Epithelial cell of esophagus (primary cell): ENCODE results near the gene ZNF48.
"Not testable (repeated sequence)": the region's sequence is repeated elsewhere in the genome, so short reads cannot be mapped to it uniquely, and the experiment has no call there.

Experiments
- DNase-seq: peaks from one replicate; pipeline ENCODE4 v3.0.0; 2010; ENCODE audit warnings: low read depth
- H3K4me3 ChIP-seq: 2 replicates; pipeline ENCODE4 v1.5.1; 2011; ENCODE audit warnings: mild to moderate bottlenecking, low read length, control low read depth
- CTCF ChIP-seq: IDR thresholded peaks from 2 replicates; pipeline ENCODE4 v1.5.1; 2011; ENCODE audit warnings: low read depth, mild to moderate bottlenecking, low read length, control low read depth, inconsistent platforms; ENCODE audit not compliant: insufficient read depth; ENCODE audit errors: missing control alignments

Gene ZNF48

GRCh38 chr16:30394592-30395154, 547 bp upstream of the ZNF48 start:
- DNase-seq, result no peak
- peak overlapping the region; percentile 67 for H3K4me3 ChIP-seq
- no peak for TF ChIP-seq CTCF

GRCh38 chr16:30395992-30396585, 869 bp downstream of the ZNF48 start:
- no peak for TF ChIP-seq CTCF
- peak overlapping the region; percentile 67 for H3K4me3 ChIP-seq
- DNase-seq, result no peak

- not testable (repeated sequence) for DNase-seq
- peak overlapping the region; percentile 67 for H3K4me3 ChIP-seq
Measured at GRCh38 chr16:30396627-30397026, 1.4 kb downstream of the ZNF48 start.

- TF ChIP-seq CTCF, result no peak
- no peak for DNase-seq
Measured at GRCh38 chr16:30397056-30397455, 1.8 kb downstream of the ZNF48 start.

GRCh38 chr16:30397776-30398660, 2.8 kb downstream of the ZNF48 start:
- DNase-seq, result no peak
- no peak for TF ChIP-seq CTCF
- no peak overlapping the region for H3K4me3 ChIP-seq

More at GRCh38 chr16:30397056-30397455, 1.8 kb downstream of the ZNF48 start:
- H3K4me3 ChIP-seq, result no peak overlapping the region

GRCh38 chr16:30398661-30399434, 3.6 kb downstream of the ZNF48 start:
- no peak overlapping the region for H3K4me3 ChIP-seq
- no peak for TF ChIP-seq CTCF
- no peak for DNase-seq
